Measurements from ENCODE around the gene PPY.
"Not testable (repeated sequence)": the region's sequence is repeated elsewhere in the genome, so short reads cannot be mapped to it uniquely, and the experiment has no call there.

The PPY gene

DNA sequence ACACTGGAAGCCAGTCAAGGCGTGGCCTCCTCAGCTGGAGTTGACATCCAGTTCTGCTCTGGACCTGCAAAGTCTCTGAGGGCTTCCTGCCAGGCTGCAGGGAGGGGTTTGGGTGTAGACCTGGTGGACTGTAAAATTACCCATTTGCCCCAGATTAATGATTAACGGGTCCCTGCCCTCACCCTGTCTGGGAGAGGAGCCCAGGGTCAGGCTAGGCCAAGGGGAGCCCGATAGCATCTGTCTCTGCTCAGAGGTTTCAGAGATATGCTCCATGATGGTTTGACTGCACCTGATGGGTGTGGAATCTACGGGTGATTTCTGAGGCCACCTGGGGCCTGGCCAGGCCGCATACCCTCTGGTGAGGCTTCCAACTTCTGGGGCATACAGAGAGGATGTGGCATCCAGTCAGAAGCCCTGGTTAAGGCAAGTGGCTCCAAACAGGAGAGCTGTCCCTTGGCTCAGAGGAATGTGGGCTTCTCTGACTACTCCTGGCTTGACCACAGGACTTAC, 11.2 kb downstream of the PPY start:
- DNase-seq (ENCODE audit: low read depth): no peak

DNA sequence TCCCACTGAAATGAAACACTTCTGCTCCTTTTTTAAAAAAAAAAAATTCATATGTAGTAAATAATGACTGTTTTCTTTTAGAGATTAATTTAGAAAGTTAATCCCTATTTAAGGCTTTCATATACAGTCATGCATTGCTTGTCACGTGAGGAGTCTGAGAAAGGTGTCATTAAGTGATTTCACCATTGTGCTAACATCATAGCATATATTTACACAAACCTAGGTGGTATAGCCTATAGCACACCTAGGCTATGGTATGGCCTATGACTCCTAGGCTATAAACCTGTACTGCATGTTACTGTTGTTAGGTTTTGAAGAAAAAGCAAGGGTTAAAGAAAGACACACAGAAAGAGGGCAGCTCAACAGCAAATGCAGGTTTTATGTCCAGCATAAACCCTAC, 13.7 kb downstream of the PPY start:
- DNase-seq (ENCODE audit: low read depth): no peak

DNA sequence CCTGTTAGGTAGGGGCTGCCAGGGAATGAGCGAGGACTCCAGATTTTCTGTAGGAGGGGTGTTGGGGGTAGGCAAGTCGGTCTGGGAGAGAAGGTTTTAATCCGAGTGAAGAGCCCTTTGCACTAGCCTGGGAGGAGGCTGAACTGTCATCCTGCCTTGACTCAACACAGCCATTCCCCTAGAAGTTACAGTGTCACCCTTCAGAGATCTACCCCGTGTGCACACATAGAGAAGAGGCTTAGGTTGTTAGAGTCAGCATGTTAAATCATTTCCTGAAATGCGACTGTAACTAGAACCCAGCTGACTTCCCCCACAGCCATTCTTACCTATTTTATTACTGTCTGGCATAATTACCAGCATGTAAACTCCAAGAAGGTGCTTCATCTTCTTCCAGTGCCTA, 14.3 kb downstream of the PPY start:
- not testable (repeated sequence) for DNase-seq (ENCODE audit: low read depth)

DNA sequence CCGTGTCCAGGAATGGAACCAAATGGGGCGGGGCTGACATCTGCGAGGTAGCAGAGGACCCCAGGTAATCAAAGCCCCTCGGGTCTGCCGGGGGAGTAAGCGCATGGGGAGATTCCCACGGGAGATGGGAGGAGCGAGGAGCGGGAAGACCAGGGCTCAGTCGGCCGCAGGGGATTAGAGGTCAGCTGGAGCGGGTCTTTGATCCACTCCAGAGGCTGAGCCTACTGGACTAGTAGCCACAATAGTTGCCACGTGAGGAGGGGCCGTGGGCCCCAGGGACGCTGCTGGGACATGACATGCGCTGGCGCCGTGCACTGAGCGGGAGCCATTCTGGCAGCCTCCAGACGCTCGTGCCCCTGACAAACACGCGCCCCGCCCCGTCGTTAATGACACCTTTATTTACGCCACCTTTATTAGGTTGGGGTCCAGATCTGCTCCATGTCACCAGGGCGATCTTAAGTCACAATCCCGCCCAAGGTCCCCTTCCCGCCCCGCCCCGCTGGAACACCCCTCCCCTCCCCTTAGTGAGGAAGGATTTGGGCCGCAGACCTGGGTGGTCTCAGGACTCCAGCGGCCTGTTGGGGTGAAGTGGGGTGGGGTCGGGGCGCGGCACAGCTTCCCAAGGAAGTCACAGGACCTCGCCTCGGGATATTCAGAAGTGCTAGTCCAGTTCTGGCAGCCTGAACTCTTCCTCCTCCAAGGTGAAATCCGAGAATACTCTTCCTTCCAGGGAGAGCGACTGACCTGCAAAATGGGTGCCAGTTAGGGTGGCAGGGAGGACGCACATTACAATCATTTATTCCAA, 15.0 kb downstream of the PPY start:
- DNase-seq (ENCODE audit: low read depth): no peak

DNA sequence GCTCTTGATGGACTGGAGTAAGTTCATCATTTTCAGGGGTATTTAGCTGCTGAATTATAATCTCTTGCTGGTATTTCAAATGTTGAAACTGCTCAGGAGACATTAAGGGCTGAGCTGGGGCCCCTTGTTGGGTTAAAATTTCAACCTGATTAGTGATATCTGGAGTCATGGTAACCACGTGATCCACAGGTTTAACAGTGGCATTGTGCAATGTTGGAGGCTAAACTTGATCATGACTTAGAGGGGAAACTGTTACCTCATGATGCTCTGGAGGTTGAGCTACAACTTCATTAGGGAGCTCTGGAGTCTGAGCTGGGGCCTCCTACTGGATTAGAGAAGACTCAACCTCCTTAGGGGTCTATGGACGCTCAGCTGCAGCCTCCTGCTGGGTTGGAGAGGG, 17.7 kb downstream of the PPY start:
- no peak for DNase-seq (ENCODE audit: low read depth)

DNA sequence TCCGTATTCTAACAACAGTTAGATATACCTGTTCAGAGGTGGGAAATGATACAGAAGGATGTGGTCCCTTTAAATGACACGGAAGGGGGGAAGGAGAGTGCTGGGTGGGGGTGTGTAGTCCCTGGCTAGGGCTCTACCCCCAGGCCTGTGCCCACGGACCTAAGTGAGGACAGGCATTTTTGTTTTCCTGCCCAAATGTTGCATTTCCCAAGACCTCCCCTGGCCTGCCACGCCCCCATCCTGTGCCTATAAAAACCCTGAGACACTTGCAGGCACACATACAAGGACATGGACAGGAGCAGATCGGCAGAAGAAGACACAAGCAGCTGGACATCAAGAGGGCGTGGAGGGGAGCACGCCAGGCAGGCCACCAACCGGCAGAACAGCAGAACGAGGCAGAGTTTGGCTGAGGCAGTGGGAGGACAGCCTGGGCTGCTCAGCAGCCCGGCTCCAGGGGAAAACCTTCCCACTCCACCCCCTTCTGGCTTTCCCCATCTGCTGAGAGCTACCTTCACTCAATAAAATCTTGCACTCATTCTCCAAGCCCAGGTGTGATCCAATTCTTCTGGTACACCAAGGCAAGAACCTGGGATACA, 21.7 kb downstream of the PPY start:
- DNase-seq (ENCODE audit: low read depth): no peak

DNA sequence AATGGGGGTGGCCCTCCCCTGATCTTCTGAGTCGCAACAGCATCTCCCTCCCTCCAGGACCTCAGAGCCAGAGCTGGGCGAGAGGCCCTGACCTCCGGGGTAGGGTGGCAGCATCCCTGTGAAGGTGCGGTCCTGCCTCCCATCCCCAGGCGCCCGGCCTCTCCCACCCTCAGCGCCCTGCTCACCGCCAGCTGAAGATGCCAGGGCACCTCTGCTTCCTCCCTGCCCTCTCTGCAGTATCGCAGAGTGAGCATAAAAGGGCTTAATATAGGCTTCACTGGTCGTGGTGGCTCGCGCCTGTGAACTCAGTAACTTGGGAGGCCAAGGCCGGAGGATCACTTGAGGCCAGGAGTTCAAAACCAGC, 24.3 kb downstream of the PPY start:
- no peak for DNase-seq (ENCODE audit: low read depth)

DNA sequence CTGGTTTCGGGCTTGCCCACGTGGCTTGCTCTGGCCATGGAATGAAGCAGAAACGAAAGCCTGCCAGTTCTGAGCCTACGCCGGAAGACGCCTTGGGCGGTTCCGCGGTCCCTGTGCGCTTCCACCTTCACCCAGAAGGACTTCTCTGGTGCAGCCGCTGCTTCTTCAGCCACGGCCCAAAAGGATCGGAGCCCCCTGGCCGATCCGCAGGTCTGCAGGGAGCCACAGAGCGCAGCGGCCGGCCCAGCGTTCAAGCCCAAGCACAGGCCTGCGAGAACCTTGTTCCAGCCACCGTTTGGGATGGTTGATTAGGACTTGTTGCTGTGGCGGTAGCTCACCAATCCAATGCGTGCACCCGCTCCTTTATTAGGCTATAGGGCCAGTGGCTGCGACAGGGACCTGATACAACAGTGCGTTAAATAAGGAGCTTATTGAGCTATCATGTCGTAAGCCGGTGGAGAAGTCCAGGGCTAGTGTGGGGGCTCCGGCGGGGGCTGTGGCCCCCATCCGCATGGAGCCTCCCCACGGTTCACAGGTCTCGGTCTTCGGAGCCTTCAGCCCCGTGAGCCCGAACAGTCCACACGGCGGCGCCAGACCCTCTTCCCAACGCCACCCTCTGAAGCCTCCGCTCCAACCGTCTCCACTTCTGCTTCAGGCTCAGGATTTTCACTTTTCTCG, 24.8 kb downstream of the PPY start:
- DNase-seq (ENCODE audit: low read depth): no peak

DNA sequence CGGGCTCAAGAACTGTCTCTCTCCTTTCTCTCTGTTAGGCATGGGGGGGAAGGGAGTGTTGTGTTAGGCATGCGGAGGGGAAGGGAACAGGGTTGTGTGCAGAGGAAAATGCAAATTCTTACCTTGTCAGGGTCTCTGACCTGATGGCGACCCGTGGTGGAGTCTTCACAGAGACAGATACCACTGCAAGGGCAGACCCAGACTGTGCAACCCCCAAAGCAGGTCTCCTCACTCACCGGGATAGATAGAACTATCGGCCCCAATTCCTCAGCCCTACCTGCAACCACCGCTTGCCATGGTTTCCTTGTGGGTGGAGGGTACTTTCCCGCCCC, 25.3 kb downstream of the PPY start:
- DNase-seq (ENCODE audit: low read depth): no peak

DNA sequence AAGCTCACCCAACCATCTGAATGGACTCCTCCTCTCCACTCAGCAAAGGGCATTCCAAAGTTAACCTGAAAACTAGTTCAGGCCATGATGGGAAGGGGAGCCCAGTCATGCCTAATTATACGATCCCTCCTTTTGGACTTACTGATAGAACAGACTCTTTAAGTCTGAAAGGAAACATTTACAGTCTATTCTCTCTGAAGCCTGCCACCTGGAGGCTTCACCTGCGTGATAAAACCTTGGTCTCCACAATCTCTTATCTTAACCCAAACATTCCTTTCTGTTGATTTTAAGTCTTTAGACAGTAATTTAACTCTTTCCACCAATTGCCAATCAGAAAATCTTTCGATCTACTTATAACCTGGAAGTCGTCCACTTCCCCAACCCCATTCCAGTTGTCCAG, 25.9 kb downstream of the PPY start:
- DNase-seq (ENCODE audit: low read depth): no peak

DNA sequence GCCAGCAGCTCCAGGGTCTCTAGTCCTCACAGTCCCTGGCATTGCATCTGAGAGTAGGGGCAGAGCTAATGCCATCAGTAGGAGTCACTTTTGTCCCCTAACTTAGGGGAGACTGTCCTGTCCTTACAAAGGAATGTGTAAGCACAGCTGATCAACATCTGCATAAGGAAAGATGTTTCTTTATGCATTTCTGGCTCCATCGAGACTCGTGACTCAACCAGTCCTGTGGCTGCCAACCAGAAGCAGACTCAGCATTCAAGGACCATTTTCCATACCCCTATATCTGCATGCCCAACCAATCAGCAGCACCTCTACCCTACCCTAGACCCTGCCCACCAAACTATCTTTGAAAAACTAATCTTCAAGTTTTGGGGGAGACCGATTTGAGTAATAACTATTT, 26.7 kb downstream of the PPY start:
- no peak for DNase-seq (ENCODE audit: low read depth)

DNA sequence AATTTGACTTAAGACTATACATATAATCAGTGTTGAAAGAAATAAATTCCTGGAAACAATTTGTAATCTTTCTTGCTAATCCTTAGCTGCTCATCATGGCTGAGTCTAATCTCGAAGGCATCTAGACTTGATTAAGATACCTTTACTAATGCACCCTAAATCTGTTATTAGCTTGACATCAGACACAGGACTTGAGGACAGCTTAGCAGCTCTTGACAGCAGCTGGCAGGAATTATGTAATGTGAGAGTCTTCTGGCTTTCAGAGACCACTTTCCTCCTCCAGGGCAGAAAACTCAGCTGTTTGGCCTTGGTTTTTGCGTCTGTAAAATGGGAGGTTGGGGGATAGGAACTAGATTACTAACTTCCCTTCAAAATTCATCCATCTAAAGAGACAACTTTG, 27.8 kb downstream of the PPY start:
- DNase-seq (ENCODE audit: low read depth): no peak

DNA sequence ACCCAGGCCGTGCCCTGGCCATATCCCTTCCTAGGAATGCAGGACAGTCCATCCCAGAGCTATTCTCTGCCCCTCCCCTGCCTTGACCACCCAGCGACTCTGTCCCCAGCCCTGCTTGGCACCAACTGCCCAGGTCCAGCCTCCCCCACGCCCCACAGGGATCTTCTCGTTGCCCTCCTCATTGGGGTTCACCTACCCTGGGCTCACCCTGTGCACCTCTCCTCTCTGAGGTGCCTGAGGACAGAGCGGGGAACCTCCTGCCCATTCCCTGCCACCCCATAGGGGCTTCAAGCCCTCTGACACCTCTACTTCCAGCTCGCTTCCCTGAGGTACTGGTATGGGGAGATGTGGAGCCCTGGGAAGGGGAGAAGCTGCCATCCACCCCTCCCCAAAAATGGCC, 28.7 kb downstream of the PPY start:
- no peak for DNase-seq (ENCODE audit: low read depth)

DNA sequence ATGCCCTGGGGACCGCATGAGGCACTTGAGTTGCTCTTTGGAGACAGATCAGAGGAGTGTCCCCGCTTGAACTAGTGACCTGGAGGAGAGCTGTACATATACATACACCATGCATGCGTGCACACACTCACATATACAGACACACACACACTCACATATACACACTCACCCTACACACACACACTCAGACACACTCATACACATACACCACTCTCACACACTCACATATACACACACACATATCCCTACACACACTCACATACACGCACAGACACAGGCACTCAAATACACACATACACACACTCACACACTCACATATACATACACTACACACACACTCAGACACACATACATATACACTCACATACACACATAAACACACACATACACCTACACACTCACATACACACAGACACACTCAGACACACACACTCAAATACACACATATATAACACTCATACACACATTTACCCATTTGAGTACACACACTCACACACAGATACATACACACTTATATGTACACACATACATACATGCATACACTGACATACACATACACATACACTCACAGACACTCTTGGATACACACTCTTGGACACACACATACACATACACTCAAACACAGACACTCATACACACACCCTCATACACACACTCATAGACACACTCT, 29.5 kb downstream of the PPY start:
- DNase-seq (ENCODE audit: low read depth): no peak

DNA sequence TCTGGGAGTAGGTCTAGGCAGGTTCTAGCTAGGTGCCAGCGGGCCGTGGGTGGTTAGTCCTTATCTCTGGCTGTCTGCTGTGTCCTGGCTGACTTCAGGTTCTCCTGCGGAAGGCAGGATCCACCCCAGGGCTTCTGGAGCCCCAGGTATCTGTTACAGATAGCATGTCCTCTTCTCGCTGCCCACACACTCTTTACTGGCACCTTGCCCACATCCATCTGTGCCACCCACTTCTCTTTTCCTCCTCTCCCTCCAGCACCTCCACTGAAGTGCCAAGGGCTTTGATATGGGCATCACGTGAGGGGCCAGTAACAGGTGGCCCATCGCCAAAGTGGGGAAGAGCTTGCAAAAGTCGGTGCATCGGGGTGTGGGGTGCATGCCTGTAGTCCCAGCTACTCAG, 30.4 kb downstream of the PPY start:
- DNase-seq (ENCODE audit: low read depth): no peak

DNA sequence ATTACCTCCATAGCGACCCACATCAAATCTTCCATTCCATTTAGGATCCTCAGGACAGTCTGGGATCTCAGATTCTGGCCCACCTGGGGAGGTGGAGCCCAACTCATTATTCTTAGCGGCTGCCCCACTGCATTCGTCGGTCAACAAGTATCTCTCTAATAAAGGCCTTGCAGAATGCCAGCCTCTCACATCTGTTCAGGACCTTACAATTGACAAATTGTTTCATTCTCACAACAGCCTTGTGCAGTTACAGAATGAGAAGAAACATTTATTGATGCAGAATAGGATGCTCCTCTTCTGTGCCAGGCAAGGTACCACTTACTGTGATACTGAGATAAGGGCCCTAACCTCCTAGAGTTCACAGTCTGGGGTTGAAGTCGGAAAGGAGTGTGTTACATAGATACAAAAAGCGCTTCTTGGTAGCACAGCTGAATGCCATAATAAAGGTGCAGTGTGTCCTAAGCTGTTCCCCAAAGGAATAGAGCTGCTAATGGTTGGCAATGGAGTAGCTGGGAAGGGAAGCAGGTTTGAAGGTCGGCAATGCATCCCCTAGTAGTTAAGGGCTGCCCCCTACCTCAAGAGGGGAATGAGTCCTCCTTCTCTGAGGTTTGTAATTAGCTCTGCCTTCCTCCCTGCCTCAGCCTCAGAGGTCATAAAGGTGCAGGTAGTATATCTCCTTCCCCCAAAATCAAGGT, 32.6 kb downstream of the PPY start:
- no peak for DNase-seq (ENCODE audit: low read depth)

DNA sequence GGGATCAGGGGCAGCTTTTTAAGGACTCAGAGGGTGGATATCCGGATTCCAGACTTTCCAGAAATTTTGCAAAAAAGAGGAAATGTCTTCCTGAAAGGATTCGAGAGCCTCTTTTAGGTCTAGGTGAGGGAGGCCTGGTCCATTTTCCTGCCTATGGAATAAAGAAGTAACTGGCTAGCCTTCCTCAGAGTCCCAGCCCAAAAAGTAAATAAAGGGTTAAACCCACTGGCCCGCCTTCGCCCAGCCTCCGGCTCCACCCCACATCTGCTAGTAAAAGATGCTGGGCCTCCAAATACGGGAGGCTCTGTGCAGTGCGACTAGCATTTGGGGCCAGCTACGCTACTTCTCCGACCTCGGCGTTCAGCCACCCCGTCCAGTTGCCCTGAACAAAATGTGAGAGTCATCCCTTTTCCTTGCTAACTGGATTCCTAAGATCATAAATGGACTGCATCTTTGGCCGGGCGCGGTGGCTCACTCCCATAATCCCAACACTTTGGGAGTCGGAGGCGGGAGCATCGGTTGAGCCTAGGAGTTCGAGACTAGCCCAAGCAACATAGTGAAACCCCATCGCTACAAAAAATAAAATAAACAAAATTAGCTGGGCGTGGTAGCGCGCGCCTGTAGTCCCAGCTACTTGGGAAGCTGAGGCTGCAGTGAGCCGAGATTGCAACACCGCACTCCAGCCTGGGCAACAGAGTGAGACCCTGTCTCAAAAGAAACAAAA, 34.1 kb downstream of the PPY start:
- no peak for DNase-seq (ENCODE audit: low read depth)

DNA sequence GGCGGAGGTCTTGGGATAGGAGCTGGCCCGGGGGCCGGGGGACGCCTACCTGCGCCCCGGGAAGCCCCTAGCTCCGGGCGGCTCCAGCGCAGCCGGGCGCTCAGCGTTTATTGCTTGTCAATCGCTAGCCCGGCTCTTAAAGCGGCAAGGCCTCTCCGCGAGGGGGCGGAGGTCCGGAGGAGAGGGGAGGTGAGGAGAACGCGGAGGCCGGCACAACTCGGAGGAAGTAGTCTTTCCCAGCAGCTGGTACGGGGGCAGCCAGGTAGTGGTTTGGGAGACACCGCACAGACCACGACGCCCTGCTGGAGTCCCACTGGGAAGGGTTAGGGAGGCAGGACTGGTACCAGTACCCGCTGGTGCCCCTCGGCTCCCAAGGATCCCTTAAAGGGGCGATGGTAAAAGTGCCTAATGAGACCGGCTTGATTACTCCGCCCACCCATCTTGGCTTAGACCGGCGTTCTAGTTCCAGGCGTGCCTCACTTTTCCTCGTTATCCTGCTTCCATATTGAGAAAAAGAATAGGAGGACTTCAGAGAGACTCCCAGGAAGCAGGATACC, 34.8 kb downstream of the PPY start, which contains the start of gene MPP2:
TSS of gene MPP2 (minus strand) at position 112 of the 557 bp plus-strand sequence. CDS start 3,076 bp downstream, outside the sequence.
- no peak for DNase-seq (ENCODE audit: low read depth)

DNA sequence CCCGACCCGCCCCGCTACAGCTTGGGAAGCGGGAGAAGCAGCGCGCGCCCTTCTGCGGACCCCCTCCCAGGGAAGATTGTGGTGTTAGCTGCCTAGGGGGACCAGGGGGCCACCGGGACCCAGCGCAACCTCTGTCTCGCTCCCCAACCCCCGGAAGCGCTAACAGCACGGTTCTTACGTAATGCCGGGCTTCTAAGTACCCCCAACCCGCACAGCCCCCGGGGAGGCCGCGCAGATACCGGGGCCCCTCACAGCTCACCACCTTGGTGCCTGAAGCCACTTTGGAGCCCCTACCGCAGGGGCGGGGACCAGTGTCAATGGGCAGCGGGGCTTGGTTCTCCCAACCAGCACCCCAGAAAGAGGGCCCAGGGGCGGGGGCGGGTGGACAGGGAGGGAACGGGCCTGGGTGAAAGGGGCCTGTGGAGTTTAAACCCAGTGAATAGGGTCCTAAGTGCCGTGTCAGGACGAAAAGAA, 35.3 kb downstream of the PPY start:
- DNase-seq (ENCODE audit: low read depth): no peak

DNA sequence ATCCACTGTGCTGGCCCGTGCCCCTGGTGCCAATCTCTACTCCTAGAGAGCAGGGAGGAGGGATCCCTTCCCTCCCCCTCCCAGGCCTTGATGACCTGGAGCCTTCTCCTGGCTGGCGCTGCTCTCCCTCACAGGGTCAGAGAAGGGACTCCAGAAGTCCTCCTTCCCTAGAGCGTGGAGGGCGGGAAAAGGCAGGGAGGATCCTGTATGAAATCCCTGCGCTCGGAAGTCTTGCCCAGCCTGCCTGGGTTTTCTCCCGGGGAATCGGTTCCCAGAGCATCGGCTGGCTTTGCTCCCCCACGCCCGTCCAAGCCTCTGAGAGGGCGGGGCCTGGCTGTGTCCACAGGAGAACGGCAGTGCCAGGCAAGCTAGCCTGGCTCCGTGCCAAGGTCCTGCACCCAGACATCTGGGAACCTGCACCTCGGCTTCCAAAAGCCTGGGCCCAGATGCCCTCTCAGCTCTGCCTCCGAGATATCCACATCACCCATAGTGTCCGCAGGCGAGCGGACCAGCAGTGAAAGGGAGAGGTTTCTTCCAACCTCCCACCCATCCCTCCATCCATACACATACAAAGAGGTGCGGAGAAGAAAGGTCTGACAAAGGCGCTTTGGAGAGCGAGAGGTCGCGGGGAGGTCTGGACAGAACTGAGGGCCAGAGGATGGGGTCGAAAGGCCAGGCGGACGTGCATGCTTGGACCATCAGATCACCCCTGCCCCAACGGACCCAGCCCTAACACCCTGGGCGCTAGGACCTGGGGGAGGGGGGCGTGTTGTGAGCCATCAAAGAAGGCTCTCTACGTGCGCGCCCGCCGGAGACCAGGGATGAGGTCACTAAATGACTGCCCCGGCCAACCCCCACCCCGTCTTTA, 36.1 kb downstream of the PPY start:
- DNase-seq (ENCODE audit: low read depth): no peak
